ENCODE measurements around the gene RPP30. TPM values are rescaled to one million over a fixed set of nuclear protein-coding genes. Genes with fewer than 3 reads are reported as not detected.

Gene RPP30
- total and polyA plus RNA-seq, 9 of the 15 experiments (the other 6 are each of a cell fraction or from before 2014, with no cell fraction given) = 37.3 to 170 (median 69.1) TPM

DNA sequence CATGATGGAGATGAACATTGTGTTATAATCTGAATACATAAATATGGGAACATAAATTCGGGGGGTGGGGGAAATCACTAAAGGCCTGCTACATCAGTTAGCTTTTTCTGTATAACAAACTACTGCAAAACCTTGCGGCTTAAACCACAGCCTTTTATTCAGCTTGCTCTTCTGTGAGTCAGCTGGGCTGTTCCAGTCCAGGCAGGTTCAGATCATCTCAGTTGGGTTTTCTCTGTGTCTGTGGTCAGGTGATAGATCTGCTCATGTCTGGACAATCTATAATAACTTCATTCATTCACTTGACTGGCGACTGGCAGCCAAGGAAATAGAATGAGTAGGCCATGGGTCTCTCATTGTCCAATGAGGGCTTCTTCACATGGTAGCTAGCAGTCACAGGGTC is 37.4 kb upstream of the RPP30 start:
- CTCF ChIA-PET (ENCODE audit: low intra/inter-chr PET ratio) = no interaction called here
- Histone ChIP-seq H3K4me2 (ENCODE audit: insufficient read depth, low read length) (no peak overlapping the region), H3K4me1 (replicated peaks in 1 of 2; ENCODE audit: control insufficient read depth in 2 of 2, insufficient read depth in 2 of 2, low read length in 2 of 2) (no peaks in the 10 kb centered on the region), H3K4me3 (no peak overlapping the region), H3K9me1 (ENCODE audit: control insufficient read depth, insufficient read depth, low read length) (no peaks in the 10 kb centered on the region), H2AFZ (ENCODE audit: low read depth, low read length) (no peak overlapping the region), H3K79me2 (ENCODE audit: control insufficient read depth, insufficient read depth, low read length) (no peaks in the 10 kb centered on the region), H4K20me1 (replicated peaks; ENCODE audit: control insufficient read depth, insufficient read depth, low read length) (no peaks in the 10 kb centered on the region), H3K27ac (ENCODE audit: extremely low read depth, low read depth, low read length) (no peak overlapping the region), H3K27me3 (ENCODE audit: control insufficient read depth in 2 of 2, insufficient read depth in 2 of 2, low read length in 2 of 2) (no peaks in the 10 kb centered on the region), H3K9me3 (replicated peaks; ENCODE audit: control insufficient read depth, insufficient read depth, low read depth, low read length) (no peaks in the 10 kb centered on the region), H3K36me3 (ENCODE audit: control insufficient read depth, insufficient read depth, low read length) (no peaks in the 10 kb centered on the region), H3K9ac (ENCODE audit: insufficient read depth in 1 of 2, low read depth in 2 of 2, low read length in 2 of 2) (no peak overlapping the region)
- in situ Hi-C loops (cut with MboI) (no loop called here), intact Hi-C loops (cut with micrococcal nuclease) (no loop called here)
- POLR2A ChIA-PET = no interaction called here
- ATAC-seq (no peak), DNase-seq (ENCODE audit: extremely low read depth in 1 of 4, low spot score in 3 of 4) (no peak), FAIRE-seq (no peak)
- no TSS peak for BruUV-seq (replicated peaks)
- TF ChIP-seq RBM22 (IDR thresholded peaks at IDR 0.05; ENCODE audit: low read depth, low read length, poor library complexity, severe bottlenecking) = no peak
- no peak for TF ChIP-seq EP400 (IDR thresholded peaks at IDR 0.05)
- no peak for TF ChIP-seq SIN3B (IDR thresholded peaks at IDR 0.05; ENCODE audit: low read depth)
- no peak for TF ChIP-seq SRSF7 (optimal IDR thresholded peaks at IDR 0.05; ENCODE audit: low read depth, low read length)
- no peak for TF ChIP-seq SRSF3 (IDR thresholded peaks at IDR 0.05; ENCODE audit: insufficient read depth, low read length)
- TF ChIP-seq NELFE (IDR thresholded peaks at IDR 0.05; ENCODE audit: insufficient read depth, insufficient read length) = no peak
- TF ChIP-seq TCF3 (CRISPR knock-in tag; IDR thresholded peaks at IDR 0.05) = no peak
- TF ChIP-seq ETS1 (conservative IDR thresholded peaks at IDR 0.05; ENCODE audit: control insufficient read depth, low read depth, low read length) = no peak
- TF ChIP-seq HNRNPL (IDR thresholded peaks at IDR 0.05; ENCODE audit: low read depth, low read length) = no peak
- TF ChIP-seq ZNF134 (CRISPR knock-in tag; conservative IDR thresholded peaks at IDR 0.05) = no peak
- no peak for TF ChIP-seq CTBP1 (IDR thresholded peaks at IDR 0.05; ENCODE audit: borderline replicate concordance)
- TF ChIP-seq WHSC1 (IDR thresholded peaks at IDR 0.05; ENCODE audit: low read length) = no peak
- no peak for TF ChIP-seq NR2F6 (CRISPR knock-in tag; IDR thresholded peaks at IDR 0.05)
- no peak for TF ChIP-seq MECOM (CRISPR knock-in tag; IDR thresholded peaks at IDR 0.05)
- no peak for TF ChIP-seq ZNF133 (CRISPR knock-in tag; IDR thresholded peaks at IDR 0.05)
- 8% methylated on average over 2 of the region's 3 CpGs for WGBS (ENCODE audit: insufficient coverage, low coverage, missing lambda C conversion rate)

Data from K562 (cell line).